ENCODE results near the gene ATP6V1F.

Gene ATP6V1F

GRCh38 chr7:128886391-128887168, 23.9 kb downstream of the ATP6V1F start:
- no peak overlapping the region for H3K23ac ChIP-seq (ENCODE audit: low read length)
- H3K4me2 ChIP-seq (ENCODE audit: low read length): no peak overlapping the region
- peaks cover 19% of the 10 kb centered on the region for H3K9me3 ChIP-seq (ENCODE audit: insufficient read depth, low read depth, low read length)
- no peak overlapping the region for H2BK120ac ChIP-seq (ENCODE audit: insufficient read depth, low read length, poor library complexity)
- no peak overlapping the region for H3K27ac ChIP-seq (ENCODE audit: low read depth, low read length)
- H2AK5ac ChIP-seq (ENCODE audit: low read length): no peak overlapping the region
- peaks cover 10 to 14% of the 10 kb centered on the region in 2 experiments for H3K4me1 ChIP-seq (ENCODE audit: control insufficient read depth in 1 of 2, insufficient read depth in 2 of 2, low read length in 2 of 2)
- no peak overlapping the region for H2BK12ac ChIP-seq (ENCODE audit: low read length)
- no peak for DNase-seq
- H3K9ac ChIP-seq (ENCODE audit: low read length): no peak overlapping the region
- no peak overlapping the region for H2BK5ac ChIP-seq (ENCODE audit: low read depth, low read length, poor library complexity)
- H4K12ac ChIP-seq (ENCODE audit: low read depth, low read length): no peak overlapping the region
- no peaks in the 10 kb centered on the region for H3K36me3 ChIP-seq (ENCODE audit: control insufficient read depth in 1 of 2, insufficient read depth in 2 of 2, low read length in 2 of 2)
- no peak overlapping the region for H4K91ac ChIP-seq (ENCODE audit: low read depth, low read length)
- no peaks in the 10 kb centered on the region for H3K79me1 ChIP-seq (ENCODE audit: low read length)
- no peak overlapping the region for H4K8ac ChIP-seq (ENCODE audit: low read depth, low read length)
- no peak overlapping the region for H3K18ac ChIP-seq (ENCODE audit: low read length)
- no peak overlapping the region for H3K4me3 ChIP-seq (ENCODE audit: low read depth, low read length)
- WGBS (ENCODE audit: extremely low coverage, insufficient coverage, insufficient read length): no CpG with 5 or more reads among the region's 14 CpGs
- H3K27me3 ChIP-seq (ENCODE audit: insufficient read depth, low read length): peaks cover 10% of the 10 kb centered on the region
- no peak overlapping the region for H2AFZ ChIP-seq (ENCODE audit: insufficient read depth, low read length, poor library complexity)
- H3K14ac ChIP-seq (ENCODE audit: low read length): no peak overlapping the region
- H3K4ac ChIP-seq (ENCODE audit: low read depth, low read length): no peak overlapping the region
- H3K79me2 ChIP-seq (ENCODE audit: control insufficient read depth, insufficient read depth, low read length, poor library complexity): no peaks in the 10 kb centered on the region

- no peak overlapping the region for H4K8ac ChIP-seq (ENCODE audit: low read depth, low read length)
- H3K79me1 ChIP-seq (ENCODE audit: low read length): no peaks in the 10 kb centered on the region
- peaks cover 10% of the 10 kb centered on the region for H3K27me3 ChIP-seq (ENCODE audit: insufficient read depth, low read length)
- no peak overlapping the region for H3K27ac ChIP-seq (ENCODE audit: low read depth, low read length)
- H3K79me2 ChIP-seq (ENCODE audit: control insufficient read depth, insufficient read depth, low read length, poor library complexity): no peaks in the 10 kb centered on the region
- H4K12ac ChIP-seq (ENCODE audit: low read depth, low read length): no peak overlapping the region
- H3K9ac ChIP-seq (ENCODE audit: low read length): no peak overlapping the region
- H3K9me3 ChIP-seq (ENCODE audit: insufficient read depth, low read depth, low read length): peaks cover 22% of the 10 kb centered on the region
- H2AK5ac ChIP-seq (ENCODE audit: low read length): no peak overlapping the region
- H3K18ac ChIP-seq (ENCODE audit: low read length): no peak overlapping the region
- peaks cover 10 to 14% of the 10 kb centered on the region in 2 experiments for H3K4me1 ChIP-seq (ENCODE audit: control insufficient read depth in 1 of 2, insufficient read depth in 2 of 2, low read length in 2 of 2)
- no peak overlapping the region for H3K4me2 ChIP-seq (ENCODE audit: low read length)
- H3K36me3 ChIP-seq (ENCODE audit: control insufficient read depth in 1 of 2, insufficient read depth in 2 of 2, low read length in 2 of 2): no peaks in the 10 kb centered on the region
- no peak overlapping the region for H3K23ac ChIP-seq (ENCODE audit: low read length)
- no CpG with 5 or more reads among the region's 7 CpGs for WGBS (ENCODE audit: extremely low coverage, insufficient coverage, insufficient read length)
- no peak for DNase-seq
- H2AFZ ChIP-seq (ENCODE audit: insufficient read depth, low read length, poor library complexity): no peak overlapping the region
- peak overlapping the region; percentile 40 for H3K4me3 ChIP-seq (ENCODE audit: low read depth, low read length)
- H2BK12ac ChIP-seq (ENCODE audit: low read length): no peak overlapping the region
- H2BK120ac ChIP-seq (ENCODE audit: insufficient read depth, low read length, poor library complexity): no peak overlapping the region
- no peak overlapping the region for H3K14ac ChIP-seq (ENCODE audit: low read length)
- H2BK5ac ChIP-seq (ENCODE audit: low read depth, low read length, poor library complexity): no peak overlapping the region
- no peak overlapping the region for H4K91ac ChIP-seq (ENCODE audit: low read depth, low read length)
- no peak overlapping the region for H3K4ac ChIP-seq (ENCODE audit: low read depth, low read length)
Measured at GRCh38 chr7:128887169-128888038, 24.7 kb downstream of the ATP6V1F start.

DNA sequence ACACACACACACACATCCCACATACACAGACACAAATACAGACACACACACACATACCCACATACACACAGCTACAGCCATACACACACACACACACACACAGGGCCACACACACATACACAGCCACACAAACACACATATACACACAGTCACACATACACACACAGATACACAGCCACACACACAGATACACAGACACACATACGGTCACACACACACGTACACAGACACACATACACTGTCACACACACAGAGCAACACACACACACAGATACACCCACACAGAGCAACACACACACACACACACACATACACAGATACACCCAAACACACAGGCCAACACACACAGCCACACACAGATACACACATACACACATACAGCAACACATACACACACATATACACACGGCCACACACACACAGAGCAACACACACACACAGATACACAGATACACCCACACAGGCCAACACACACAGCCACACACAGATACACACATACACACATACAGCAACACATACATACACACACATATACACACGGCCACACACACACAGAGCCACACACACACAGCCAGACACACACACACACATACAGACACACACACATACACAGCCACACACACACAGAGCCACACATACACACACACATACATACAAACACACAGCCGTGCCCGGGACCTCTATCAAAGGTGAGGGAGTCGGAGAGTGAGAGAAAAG, 25.5 kb downstream of the ATP6V1F start:
- H4K91ac ChIP-seq (ENCODE audit: low read depth, low read length): no peak overlapping the region
- no CpG with 5 or more reads among the region's 7 CpGs for WGBS (ENCODE audit: extremely low coverage, insufficient coverage, insufficient read length)
- no peaks in the 10 kb centered on the region for H3K79me2 ChIP-seq (ENCODE audit: control insufficient read depth, insufficient read depth, low read length, poor library complexity)
- H4K8ac ChIP-seq (ENCODE audit: low read depth, low read length): no peak overlapping the region
- H3K9me3 ChIP-seq (ENCODE audit: insufficient read depth, low read depth, low read length): peaks cover 24% of the 10 kb centered on the region
- no peak for DNase-seq
- no peak overlapping the region for H4K12ac ChIP-seq (ENCODE audit: low read depth, low read length)
- no peak overlapping the region for H2AFZ ChIP-seq (ENCODE audit: insufficient read depth, low read length, poor library complexity)
- H3K79me1 ChIP-seq (ENCODE audit: low read length): no peaks in the 10 kb centered on the region
- no peak overlapping the region for H3K18ac ChIP-seq (ENCODE audit: low read length)
- H3K4ac ChIP-seq (ENCODE audit: low read depth, low read length): no peak overlapping the region
- H3K27ac ChIP-seq (ENCODE audit: low read depth, low read length): no peak overlapping the region
- no peak overlapping the region for H3K4me2 ChIP-seq (ENCODE audit: low read length)
- no peak overlapping the region for H2BK12ac ChIP-seq (ENCODE audit: low read length)
- no peak overlapping the region for H3K9ac ChIP-seq (ENCODE audit: low read length)
- H3K4me3 ChIP-seq (ENCODE audit: low read depth, low read length): peak overlapping the region; percentile 40
- peaks cover 10 to 14% of the 10 kb centered on the region in 2 experiments for H3K4me1 ChIP-seq (ENCODE audit: control insufficient read depth in 1 of 2, insufficient read depth in 2 of 2, low read length in 2 of 2)
- H2AK5ac ChIP-seq (ENCODE audit: low read length): no peak overlapping the region
- H3K36me3 ChIP-seq (ENCODE audit: control insufficient read depth in 1 of 2, insufficient read depth in 2 of 2, low read length in 2 of 2): no peaks in the 10 kb centered on the region
- H2BK5ac ChIP-seq (ENCODE audit: low read depth, low read length, poor library complexity): no peak overlapping the region
- H3K27me3 ChIP-seq (ENCODE audit: insufficient read depth, low read length): peaks cover 10% of the 10 kb centered on the region
- H3K14ac ChIP-seq (ENCODE audit: low read length): no peak overlapping the region
- H3K23ac ChIP-seq (ENCODE audit: low read length): no peak overlapping the region
- no peak overlapping the region for H2BK120ac ChIP-seq (ENCODE audit: insufficient read depth, low read length, poor library complexity)

GRCh38 chr7:128888756-128889095, 26.1 kb downstream of the ATP6V1F start:
- Histone ChIP-seq H2BK12ac (ENCODE audit: low read length) (no peak overlapping the region), H4K8ac (ENCODE audit: low read depth, low read length) (no peak overlapping the region), H2BK5ac (ENCODE audit: low read depth, low read length, poor library complexity) (no peak overlapping the region), H2AK5ac (ENCODE audit: low read length) (no peak overlapping the region), H3K23ac (ENCODE audit: low read length) (no peak overlapping the region), H3K79me2 (ENCODE audit: control insufficient read depth, insufficient read depth, low read length, poor library complexity) (no peaks in the 10 kb centered on the region), H3K4me2 (ENCODE audit: low read length) (no peak overlapping the region), H3K4ac (ENCODE audit: low read depth, low read length) (no peak overlapping the region), H2AFZ (ENCODE audit: insufficient read depth, low read length, poor library complexity) (no peak overlapping the region), H3K27me3 (ENCODE audit: insufficient read depth, low read length) (peaks cover 10% of the 10 kb centered on the region), H3K36me3 (ENCODE audit: control insufficient read depth in 1 of 2, insufficient read depth in 2 of 2, low read length in 2 of 2) (no peaks in the 10 kb centered on the region), H2BK120ac (ENCODE audit: insufficient read depth, low read length, poor library complexity) (no peak overlapping the region), H3K18ac (ENCODE audit: low read length) (no peak overlapping the region), H3K14ac (ENCODE audit: low read length) (no peak overlapping the region), H3K4me1 (ENCODE audit: control insufficient read depth in 1 of 2, insufficient read depth in 2 of 2, low read length in 2 of 2) (peaks cover 10 to 14% of the 10 kb centered on the region in 2 experiments), H3K9me3 (ENCODE audit: insufficient read depth, low read depth, low read length) (peaks cover 24% of the 10 kb centered on the region), H3K27ac (ENCODE audit: low read depth, low read length) (no peak overlapping the region), H4K91ac (ENCODE audit: low read depth, low read length) (no peak overlapping the region), H4K12ac (ENCODE audit: low read depth, low read length) (no peak overlapping the region), H3K79me1 (ENCODE audit: low read length) (no peaks in the 10 kb centered on the region), H3K4me3 (ENCODE audit: low read depth, low read length) (no peak overlapping the region), H3K9ac (ENCODE audit: low read length) (no peak overlapping the region)
- no CpG with 5 or more reads among the region's 11 CpGs for WGBS (ENCODE audit: extremely low coverage, insufficient coverage, insufficient read length)
- no peak for DNase-seq
